ENCODE data around the gene TNFRSF8.

DNA sequence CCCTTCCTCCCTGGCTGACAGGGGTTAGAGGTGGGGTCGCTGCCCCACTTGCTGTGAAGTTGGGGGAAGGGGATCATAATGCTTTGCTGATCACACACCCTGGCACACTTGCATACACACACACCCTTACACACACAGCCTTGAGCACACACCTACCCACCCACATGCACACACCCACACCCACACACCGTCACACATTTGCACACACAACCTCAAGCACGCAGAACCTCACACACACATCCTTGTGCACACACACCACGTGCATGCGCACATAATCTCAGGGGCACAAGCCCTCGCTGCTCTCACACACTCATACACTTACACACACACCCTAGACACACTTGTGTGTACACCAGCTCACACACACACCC, 16.4 kb upstream of the TNFRSF8 start:
- TF ChIP-seq, protein P1, sequence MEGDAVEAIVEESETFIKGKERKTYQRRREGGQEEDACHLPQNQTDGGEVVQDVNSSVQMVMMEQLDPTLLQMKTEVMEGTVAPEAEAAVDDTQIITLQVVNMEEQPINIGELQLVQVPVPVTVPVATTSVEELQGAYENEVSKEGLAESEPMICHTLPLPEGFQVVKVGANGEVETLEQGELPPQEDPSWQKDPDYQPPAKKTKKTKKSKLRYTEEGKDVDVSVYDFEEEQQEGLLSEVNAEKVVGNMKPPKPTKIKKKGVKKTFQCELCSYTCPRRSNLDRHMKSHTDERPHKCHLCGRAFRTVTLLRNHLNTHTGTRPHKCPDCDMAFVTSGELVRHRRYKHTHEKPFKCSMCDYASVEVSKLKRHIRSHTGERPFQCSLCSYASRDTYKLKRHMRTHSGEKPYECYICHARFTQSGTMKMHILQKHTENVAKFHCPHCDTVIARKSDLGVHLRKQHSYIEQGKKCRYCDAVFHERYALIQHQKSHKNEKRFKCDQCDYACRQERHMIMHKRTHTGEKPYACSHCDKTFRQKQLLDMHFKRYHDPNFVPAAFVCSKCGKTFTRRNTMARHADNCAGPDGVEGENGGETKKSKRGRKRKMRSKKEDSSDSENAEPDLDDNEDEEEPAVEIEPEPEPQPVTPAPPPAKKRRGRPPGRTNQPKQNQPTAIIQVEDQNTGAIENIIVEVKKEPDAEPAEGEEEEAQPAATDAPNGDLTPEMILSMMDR (IDR thresholded peaks at IDR 0.05), result no peak
- TF ChIP-seq POLR2A (IDR thresholded peaks at IDR 0.05), result no peak

All from adrenal gland (tissue), 5 donors.